Ovary (tissue), 3 donors: Measurements from ENCODE around the gene CTBP2.

Source experiments
- EP300 ChIP-seq: sonication (generic); formaldehyde crosslinking; IDR thresholded peaks from one replicate; pipeline ENCODE4 v1.6.1; 2017; ENCODE audit warnings: antibody characterized with exemption
- POLR2A ChIP-seq: fragments of 450-650 bp; IDR thresholded peaks from one replicate; pipeline ENCODE4 v1.6.1; 2017; ENCODE audit warnings: antibody characterized with exemption, mild to moderate bottlenecking, moderate library complexity
- TF ChIP-seq, protein P1 (sequence below), 3 donors: fragments of 450-650 bp in 2 of 3; fragments of 200-600 bp in 1 of 3; IDR thresholded peaks; one replicate each; pipeline versions ENCODE4 v1.5.1 to v1.8.0; 2016 to 2022; ENCODE audit warnings: antibody characterized with exemption in 3 of 3, mild to moderate bottlenecking in 1 of 3
- donor health status: DM: no; HTN: no; CAD: no.

- TF ChIP-seq, protein P1, sequence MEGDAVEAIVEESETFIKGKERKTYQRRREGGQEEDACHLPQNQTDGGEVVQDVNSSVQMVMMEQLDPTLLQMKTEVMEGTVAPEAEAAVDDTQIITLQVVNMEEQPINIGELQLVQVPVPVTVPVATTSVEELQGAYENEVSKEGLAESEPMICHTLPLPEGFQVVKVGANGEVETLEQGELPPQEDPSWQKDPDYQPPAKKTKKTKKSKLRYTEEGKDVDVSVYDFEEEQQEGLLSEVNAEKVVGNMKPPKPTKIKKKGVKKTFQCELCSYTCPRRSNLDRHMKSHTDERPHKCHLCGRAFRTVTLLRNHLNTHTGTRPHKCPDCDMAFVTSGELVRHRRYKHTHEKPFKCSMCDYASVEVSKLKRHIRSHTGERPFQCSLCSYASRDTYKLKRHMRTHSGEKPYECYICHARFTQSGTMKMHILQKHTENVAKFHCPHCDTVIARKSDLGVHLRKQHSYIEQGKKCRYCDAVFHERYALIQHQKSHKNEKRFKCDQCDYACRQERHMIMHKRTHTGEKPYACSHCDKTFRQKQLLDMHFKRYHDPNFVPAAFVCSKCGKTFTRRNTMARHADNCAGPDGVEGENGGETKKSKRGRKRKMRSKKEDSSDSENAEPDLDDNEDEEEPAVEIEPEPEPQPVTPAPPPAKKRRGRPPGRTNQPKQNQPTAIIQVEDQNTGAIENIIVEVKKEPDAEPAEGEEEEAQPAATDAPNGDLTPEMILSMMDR (IDR thresholded peaks at IDR 0.05), result no peak
- TF ChIP-seq EP300, result no peak
- no peak for TF ChIP-seq POLR2A
These were observed 130.7 kb downstream of the CTBP2 start for GRCh38 chr10:125029584-125030242.
